ENCODE results near the gene SENP3. TPM values are rescaled to one million over a fixed set of nuclear protein-coding genes. Genes with fewer than 3 reads are reported as not detected.
A peak's percentile ranks its signal among the peaks of the same experiment; 100 is the strongest.

Gene SENP3
- total and polyA plus RNA-seq, 9 donors, result 31.2 to 104 (median 42.7) TPM

DNA sequence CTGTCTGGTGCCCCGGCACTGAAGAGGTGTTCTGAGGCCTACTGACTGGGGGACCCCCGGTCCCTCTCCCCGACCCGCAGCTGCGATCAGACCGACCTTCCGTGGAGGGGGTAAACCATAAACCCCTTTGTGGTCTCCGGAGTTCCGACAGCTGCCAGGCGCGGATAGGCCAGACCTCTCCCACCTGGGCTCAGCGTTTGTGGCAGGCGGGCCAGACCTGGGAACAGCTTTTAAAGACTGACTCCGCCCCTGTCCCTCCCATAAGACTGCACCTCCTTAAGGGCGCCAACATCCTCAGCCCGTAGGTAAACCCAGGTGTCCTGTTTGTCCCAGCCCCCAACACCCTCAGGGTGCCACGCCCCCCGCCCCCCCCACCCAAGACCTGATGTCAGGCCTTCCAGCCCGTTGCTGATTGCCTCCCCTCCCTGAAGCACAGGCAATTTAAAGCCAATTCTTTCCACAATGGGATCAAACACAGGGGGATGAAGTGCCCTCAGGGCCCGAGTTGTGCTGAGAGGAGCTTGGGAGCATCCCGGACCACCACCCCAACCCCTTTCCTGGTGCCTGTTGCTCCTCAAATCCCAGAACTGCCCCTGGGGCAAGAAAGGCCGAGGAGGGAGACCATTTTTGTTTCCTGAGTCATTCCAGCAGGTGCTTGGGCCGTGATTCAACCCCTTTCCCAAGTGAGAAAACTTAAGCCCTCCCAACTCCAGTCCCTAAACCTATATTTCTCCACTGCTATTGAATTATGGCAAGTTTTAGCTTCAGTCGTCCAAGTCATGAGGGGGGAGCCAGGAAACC is 28.4 kb downstream of the SENP3 start, which contains the start of gene SOX15:
Gene SOX15 (minus strand): TSS at position 204 of the 801 bp plus-strand sequence. CDS start 418 bp downstream, outside the sequence.
- WGBS, 3 donors, result 60 to 62% (median 61%) methylated on average over 23 to 24 of the region's 24 CpGs
- Histone ChIP-seq H3K27me3 (no peaks in the 10 kb centered on the region), H3K4me1 (ENCODE audit: insufficient read depth) (peaks cover 3% of the 10 kb centered on the region), H3K9me3 (no peaks in the 10 kb centered on the region), H3K36me3 (no peaks in the 10 kb centered on the region), H3K27ac (peak within 1 kb of the TSS; percentile 12 to 42), H3K4me3 (peak within 1 kb of the TSS; percentile 67)
- DNase-seq, result no peak
- intact Hi-C loops (cut with DNase I), result loop anchor here in 1 of 4 donors (10.0 kb wide), 1 partner anchor 75 kb away; no protein-coding TSS in a partner anchor
- no peak for TF ChIP-seq EP300 (IDR thresholded peaks at IDR 0.05)
- TF ChIP-seq, protein P1, sequence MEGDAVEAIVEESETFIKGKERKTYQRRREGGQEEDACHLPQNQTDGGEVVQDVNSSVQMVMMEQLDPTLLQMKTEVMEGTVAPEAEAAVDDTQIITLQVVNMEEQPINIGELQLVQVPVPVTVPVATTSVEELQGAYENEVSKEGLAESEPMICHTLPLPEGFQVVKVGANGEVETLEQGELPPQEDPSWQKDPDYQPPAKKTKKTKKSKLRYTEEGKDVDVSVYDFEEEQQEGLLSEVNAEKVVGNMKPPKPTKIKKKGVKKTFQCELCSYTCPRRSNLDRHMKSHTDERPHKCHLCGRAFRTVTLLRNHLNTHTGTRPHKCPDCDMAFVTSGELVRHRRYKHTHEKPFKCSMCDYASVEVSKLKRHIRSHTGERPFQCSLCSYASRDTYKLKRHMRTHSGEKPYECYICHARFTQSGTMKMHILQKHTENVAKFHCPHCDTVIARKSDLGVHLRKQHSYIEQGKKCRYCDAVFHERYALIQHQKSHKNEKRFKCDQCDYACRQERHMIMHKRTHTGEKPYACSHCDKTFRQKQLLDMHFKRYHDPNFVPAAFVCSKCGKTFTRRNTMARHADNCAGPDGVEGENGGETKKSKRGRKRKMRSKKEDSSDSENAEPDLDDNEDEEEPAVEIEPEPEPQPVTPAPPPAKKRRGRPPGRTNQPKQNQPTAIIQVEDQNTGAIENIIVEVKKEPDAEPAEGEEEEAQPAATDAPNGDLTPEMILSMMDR (IDR thresholded peaks at IDR 0.05), result no peak
- no peak for TF ChIP-seq POLR2A (IDR thresholded peaks at IDR 0.05)

DNA sequence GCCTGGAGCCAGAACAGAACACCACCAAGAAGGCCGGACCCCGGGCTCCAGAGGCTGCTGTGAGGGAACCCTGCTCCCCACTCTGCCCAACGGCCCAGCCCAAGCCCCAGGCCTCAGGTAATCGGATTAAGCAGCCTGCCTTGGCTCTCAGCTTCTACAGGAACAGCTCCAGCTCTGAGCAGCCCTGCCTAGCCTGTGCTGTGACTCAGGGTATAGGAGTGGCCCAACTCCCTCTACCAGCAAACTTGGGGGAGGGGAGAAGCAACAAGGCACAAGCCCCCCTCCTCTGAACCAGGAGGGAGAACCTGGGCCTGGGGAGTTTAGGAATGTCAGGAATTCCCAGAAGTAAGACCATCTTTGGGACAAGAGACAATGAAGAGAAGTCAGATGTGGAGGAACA is 29.0 kb downstream of the SENP3 start:
- no peaks in the 10 kb centered on the region for H3K27me3 ChIP-seq
- 69 to 78% (median 75%) methylated on average over 4 of the region's 4 CpGs for WGBS, 3 donors
- H3K4me3 ChIP-seq, result no peak overlapping the region
- peaks cover 3% of the 10 kb centered on the region for H3K4me1 ChIP-seq (ENCODE audit: insufficient read depth)
- DNase-seq, result no peak
- no peaks in the 10 kb centered on the region for H3K9me3 ChIP-seq
- H3K27ac ChIP-seq, result no peak overlapping the region
- intact Hi-C loops (cut with DNase I), result loop anchor here in 1 of 4 donors (10.0 kb wide), 1 partner anchor 76 kb away; no protein-coding TSS in a partner anchor
- H3K36me3 ChIP-seq, result no peaks in the 10 kb centered on the region
- TF ChIP-seq POLR2A (IDR thresholded peaks at IDR 0.05) (no peak), EP300 (IDR thresholded peaks at IDR 0.05) (no peak)
- TF ChIP-seq, protein P1 (IDR thresholded peaks at IDR 0.05), result no peak

DNA sequence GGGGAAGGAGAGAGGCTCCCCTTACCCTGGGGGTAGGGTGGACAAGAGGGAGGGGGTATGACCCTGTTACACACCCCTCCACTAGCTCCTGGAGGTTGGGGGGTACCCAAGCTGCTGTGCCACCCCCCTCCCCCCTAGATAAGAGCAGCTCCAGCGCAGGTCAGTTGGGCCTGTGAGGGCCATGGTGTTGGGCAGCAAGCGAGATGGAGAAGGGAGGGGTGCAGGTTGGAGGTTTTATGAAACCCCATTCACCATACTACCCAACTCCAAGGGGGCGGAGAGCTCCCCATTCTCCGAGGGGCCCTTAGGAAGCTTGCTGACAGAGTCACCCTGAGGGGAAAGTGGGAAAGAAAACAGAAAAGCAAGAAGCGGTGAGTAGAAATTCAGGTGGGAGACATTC is 29.9 kb downstream of the SENP3 start:
- H3K27ac ChIP-seq, result no peak overlapping the region
- no peak overlapping the region for H3K4me3 ChIP-seq
- intact Hi-C loops (cut with DNase I), result loop anchor here in 1 of 4 donors (10.0 kb wide), 1 partner anchor 77 kb away; no protein-coding TSS in a partner anchor
- DNase-seq, result no peak
- H3K9me3 ChIP-seq, result no peaks in the 10 kb centered on the region
- TF ChIP-seq, protein P1 (IDR thresholded peaks at IDR 0.05), result no peak
- TF ChIP-seq EP300 (IDR thresholded peaks at IDR 0.05) (no peak), POLR2A (IDR thresholded peaks at IDR 0.05) (no peak)
- H3K27me3 ChIP-seq, result no peaks in the 10 kb centered on the region
- peaks cover 3% of the 10 kb centered on the region for H3K4me1 ChIP-seq (ENCODE audit: insufficient read depth)
- 82 to 89% (median 88%) methylated on average over 5 of the region's 5 CpGs for WGBS, 3 donors
- no peaks in the 10 kb centered on the region for H3K36me3 ChIP-seq

DNA sequence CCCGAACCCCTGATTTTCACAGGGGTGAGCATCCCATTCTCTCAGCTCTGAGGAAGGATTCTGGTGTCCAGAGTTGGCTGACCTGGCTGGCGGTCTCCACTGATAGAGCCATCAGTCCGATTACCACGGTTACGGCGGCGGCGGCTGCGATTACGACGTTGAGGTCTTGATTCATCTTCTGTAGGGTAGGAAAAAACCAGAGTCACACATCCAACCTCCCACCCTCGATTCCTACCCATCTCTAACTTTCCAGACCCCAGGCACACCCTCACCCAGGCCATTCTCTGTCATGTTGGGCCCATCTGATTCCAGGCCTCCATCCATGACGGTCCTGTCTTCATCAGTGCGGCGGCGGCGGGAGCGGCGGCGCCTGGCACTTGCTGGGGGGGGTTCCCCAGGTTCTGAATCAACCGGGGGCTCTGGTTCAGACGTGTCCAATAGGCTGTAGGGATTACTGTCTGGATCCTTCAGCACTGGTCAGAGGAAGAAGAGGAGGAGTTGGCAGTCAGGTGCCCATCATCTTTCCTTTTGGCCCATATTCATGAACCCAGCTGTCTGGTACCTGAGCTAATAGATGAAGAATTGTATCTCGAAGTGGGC is 30.8 kb downstream of the SENP3 start:
- no peaks in the 10 kb centered on the region for H3K27me3 ChIP-seq
- no peaks in the 10 kb centered on the region for H3K9me3 ChIP-seq
- no peak for DNase-seq
- WGBS, 3 donors, result 85 to 89% (median 89%) methylated on average over 23 of the region's 23 CpGs
- no peak overlapping the region for H3K27ac ChIP-seq
- intact Hi-C loops (cut with DNase I), result loop anchor here in 1 of 4 donors (10.0 kb wide), 1 partner anchor 78 kb away; no protein-coding TSS in a partner anchor
- TF ChIP-seq, protein P1 (IDR thresholded peaks at IDR 0.05), result no peak
- no peak for TF ChIP-seq POLR2A (IDR thresholded peaks at IDR 0.05)
- no peak for TF ChIP-seq EP300 (IDR thresholded peaks at IDR 0.05)
- no peak overlapping the region for H3K4me3 ChIP-seq
- peaks cover 3% of the 10 kb centered on the region for H3K4me1 ChIP-seq (ENCODE audit: insufficient read depth)
- no peaks in the 10 kb centered on the region for H3K36me3 ChIP-seq
